Naive thymus-derived CD4-positive, alpha-beta T cell (primary cell): ENCODE results near the gene ODAD3. TPM values are rescaled to one million over a fixed set of nuclear protein-coding genes. Genes with fewer than 3 reads are reported as not detected.

ENCODE experiments used
- ATAC-seq: fragments of 150-1000 bp; cut with Tn5 transposase; 2 replicates; pipeline ENCODE4 v1.10.0; 2021; ENCODE audit warnings: mild to moderate bottlenecking, moderate library complexity
- CTCF ChIA-PET: fragments of 350-600 bp; sonication (Branson Sonifier 250); formaldehyde crosslinking; loops from one replicate; lab custom pipeline; 2021; ENCODE audit warnings: antibody characterized with exemption; lab: Charles Lee
- POLR2A ChIA-PET: fragments of 350-600 bp; sonication (Branson Sonifier 250); formaldehyde crosslinking; loops from one replicate; lab custom pipeline; 2021; ENCODE audit warnings: antibody characterized with exemption, inconsistent platforms; lab: Charles Lee
- DNase-seq, 9 donors: peaks; one replicate each; pipeline versions ENCODE4 v3.0.0 to v3.0.0-alpha.2; 2020 to 2022; ENCODE audit warnings: mixed read lengths in 1 of 9
- H3K27ac ChIP-seq: one replicate; pipeline ENCODE4 v1.7.0; 2013; ENCODE audit warnings: mild to moderate bottlenecking, low read depth, low read length, moderate library complexity
- H3K27me3 ChIP-seq, 2 donors: one replicate each; pipeline ENCODE4 v1.7.0; 2013; ENCODE audit warnings: low read length in 2 of 2, mild to moderate bottlenecking in 2 of 2, moderate library complexity in 2 of 2; ENCODE audit not compliant: control insufficient read depth in 2 of 2, insufficient read depth in 2 of 2
- H3K36me3 ChIP-seq, 3 experiments: 1 replicate in 2 of 3; 2 replicates in 1 of 3; pipeline ENCODE4 v1.7.0; 2013; ENCODE audit warnings: low read length in 3 of 3, mild to moderate bottlenecking in 3 of 3, moderate library complexity in 1 of 3; ENCODE audit not compliant: insufficient read depth in 3 of 3, control insufficient read depth in 2 of 3
- H3K4me1 ChIP-seq, 2 donors: one replicate each; pipeline ENCODE4 v1.7.0; 2013; ENCODE audit warnings: low read length in 2 of 2, mild to moderate bottlenecking in 2 of 2, moderate library complexity in 1 of 2; ENCODE audit not compliant: control insufficient read depth in 2 of 2, insufficient read depth in 2 of 2
- H3K4me3 ChIP-seq: 2 replicates; pipeline ENCODE4 v1.7.0; 2013; ENCODE audit warnings: mild to moderate bottlenecking, low read length
- H3K9me3 ChIP-seq, 3 experiments: 1 replicate in 2 of 3; 2 replicates in 1 of 3; pipeline ENCODE4 v1.7.0; 2013; ENCODE audit warnings: low read length in 3 of 3; ENCODE audit not compliant: control insufficient read depth in 2 of 3
- H3K27ac Mint-ChIP-seq, 9 donors: one replicate each; pipeline ENCODE4 v1.8.0; 2020 to 2022; ENCODE audit warnings: mixed read lengths in 9 of 9, mild to moderate bottlenecking in 8 of 9, moderate library complexity in 5 of 9, inconsistent platforms in 2 of 9
- H3K27me3 Mint-ChIP-seq, 5 donors: one replicate each; pipeline ENCODE4 v1.8.0; 2021 to 2022; ENCODE audit warnings: mixed read lengths in 5 of 5, mild to moderate bottlenecking in 1 of 5
- H3K36me3 Mint-ChIP-seq, 5 donors: one replicate each; pipeline ENCODE4 v1.8.0; 2020 to 2022; ENCODE audit warnings: mixed read lengths in 5 of 5, mild to moderate bottlenecking in 3 of 5, inconsistent platforms in 1 of 5
- H3K4me1 Mint-ChIP-seq, 7 donors: one replicate each; pipeline ENCODE4 v1.8.0; 2020 to 2022; ENCODE audit warnings: mixed read lengths in 7 of 7, mild to moderate bottlenecking in 3 of 7, inconsistent platforms in 1 of 7
- H3K4me3 Mint-ChIP-seq, 10 donors: one replicate each; pipeline ENCODE4 v1.8.0; 2020 to 2022; ENCODE audit warnings: mild to moderate bottlenecking in 10 of 10, mixed read lengths in 10 of 10, moderate library complexity in 6 of 10, inconsistent platforms in 2 of 10
- H3K9me3 Mint-ChIP-seq, 11 donors: one replicate each; pipeline ENCODE4 v1.8.0; 2020 to 2022; ENCODE audit warnings: mixed read lengths in 11 of 11, mild to moderate bottlenecking in 4 of 11, inconsistent platforms in 1 of 11, moderate library complexity in 1 of 11
- intact Hi-C, 2 donors: fragments of 100-400 bp; cut with micrococcal nuclease; formaldehyde crosslinking; loops; one replicate each; pipeline ENCODE4 v1.15.1; 2023
- polyA plus RNA-seq, 2 donors: library from polyadenylated mRNA; unstranded; fragments of 300-500 nt; fragmentation: Illumina TruSeq; gene quantifications; one replicate each; pipeline ENCODE4 v1.2.3, GENCODE V29; 2021
- total RNA-seq, 6 experiments: library from RNA in 5 of 6; stranded (reverse) in 5 of 6; gene quantifications; 1 replicate in 5 of 6; 2 replicates in 1 of 6; pipeline ENCODE4 v1.2.3 and lab custom pipeline; 2021 to 2026

ODAD3 gene
- total and polyA plus RNA-seq, 7 experiments from 2014 or later: not detected

DNA sequence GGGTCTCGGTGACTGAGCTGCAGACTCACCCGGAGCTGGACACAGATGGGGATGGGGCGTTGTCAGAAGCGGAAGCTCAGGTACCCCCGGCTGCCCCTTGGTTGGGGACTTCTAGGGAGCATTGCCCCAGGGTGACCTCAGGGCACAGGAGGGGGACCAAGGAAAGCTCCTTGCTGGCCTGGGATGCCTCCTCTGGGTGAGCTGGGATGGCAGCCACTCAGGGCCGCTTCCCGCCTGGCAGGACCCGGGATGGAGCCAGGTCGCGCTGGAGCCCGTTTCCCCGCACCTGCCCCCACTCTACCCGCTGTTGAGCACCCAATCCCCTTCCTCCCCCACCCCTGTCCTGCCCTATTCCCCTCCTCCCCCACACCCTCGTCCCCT lies 11.3 kb upstream of the ODAD3 start:
- peaks cover 0 to 79% (median 14%) of the 10 kb centered on the region in 3 experiments for H3K36me3 ChIP-seq
- intact Hi-C loops: loop anchor here (1.0 to 2.0 kb wide), 2 partner anchors 65 to 153 kb away; no protein-coding TSS in a partner anchor
- no peaks in the 10 kb centered on the region for H3K9me3 ChIP-seq
- H3K27ac ChIP-seq: no peak overlapping the region
- H3K4me1 ChIP-seq: no peaks in the 10 kb centered on the region
- Mint-ChIP-seq H3K4me3 (no peak overlapping the region), H3K36me3 (peaks cover 4 to 10% (median 7%) of the 10 kb centered on the region in 5 donors), H3K27me3 (no peaks in the 10 kb centered on the region), H3K9me3 (no peaks in the 10 kb centered on the region), H3K4me1 (peaks cover 0 to 8% (median 5%) of the 10 kb centered on the region in 7 donors), H3K27ac (no peak overlapping the region)
- H3K4me3 ChIP-seq: no peak overlapping the region
- H3K27me3 ChIP-seq: no peaks in the 10 kb centered on the region
- ChIA-PET POLR2A (interaction anchor here (0.6 kb wide), 1 partner anchor 24 kb away, joined by 3 read pairs; no protein-coding TSS in a partner anchor), CTCF (interaction anchor here (0.6 kb wide), 1 partner anchor 83 kb away, joined by 3 read pairs; no protein-coding TSS in a partner anchor)
- ATAC-seq: no peak
- no peak for DNase-seq

DNA sequence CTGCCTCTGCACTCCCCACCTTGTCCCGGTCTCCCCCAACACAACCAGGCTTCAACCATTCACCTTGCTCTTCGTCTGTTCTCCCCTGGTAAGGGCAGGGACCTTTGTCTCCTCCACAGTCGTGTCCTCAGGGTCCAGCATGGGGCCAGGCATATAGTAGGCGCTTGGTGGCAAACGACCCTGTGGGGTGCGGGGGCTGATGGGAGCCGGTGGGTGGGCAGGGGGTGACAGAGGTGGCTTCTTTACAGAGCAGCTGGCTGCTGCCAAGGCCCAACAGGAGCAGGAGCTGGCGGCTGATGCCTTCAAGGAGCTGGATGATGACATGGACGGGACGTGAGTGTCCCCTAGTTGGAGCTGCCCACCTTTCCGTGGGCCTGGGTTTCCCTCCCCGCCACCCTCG lies 10.2 kb upstream of the ODAD3 start:
- intact Hi-C loops: no loop called here
- no peak overlapping the region for H3K4me3 ChIP-seq
- Mint-ChIP-seq H3K27me3 (no peaks in the 10 kb centered on the region), H3K4me1 (peaks cover 0 to 10% (median 5%) of the 10 kb centered on the region in 7 donors), H3K4me3 (no peak overlapping the region), H3K27ac (no peak overlapping the region), H3K36me3 (peaks cover 4 to 16% (median 11%) of the 10 kb centered on the region in 5 donors), H3K9me3 (no peaks in the 10 kb centered on the region)
- ChIA-PET CTCF (no interaction called here), POLR2A (no interaction called here)
- peaks cover 0 to 90% (median 18%) of the 10 kb centered on the region in 3 experiments for H3K36me3 ChIP-seq
- no peaks in the 10 kb centered on the region for H3K4me1 ChIP-seq
- no peaks in the 10 kb centered on the region for H3K27me3 ChIP-seq
- DNase-seq (no peak), ATAC-seq (no peak)
- no peak overlapping the region for H3K27ac ChIP-seq
- H3K9me3 ChIP-seq: no peaks in the 10 kb centered on the region

DNA sequence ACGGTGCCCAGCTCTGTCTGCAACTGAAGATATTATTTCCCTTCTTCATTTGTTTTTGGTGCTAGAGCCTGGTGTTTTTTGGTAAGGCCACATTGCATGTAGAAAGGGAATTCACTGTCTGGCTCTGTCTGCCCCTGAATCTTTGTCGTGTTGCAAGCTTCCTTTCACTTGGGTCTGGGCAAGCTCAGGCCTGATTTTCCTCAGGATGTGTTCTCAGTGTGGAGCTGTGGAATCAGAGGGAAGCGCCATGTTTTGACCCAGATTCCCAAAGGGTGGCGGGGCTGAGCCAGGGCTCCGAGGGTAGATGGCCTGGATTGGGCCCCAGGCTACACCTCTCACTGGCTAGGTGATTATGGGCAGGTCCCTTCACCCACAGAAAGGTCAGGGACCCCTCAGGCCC lies 9.1 kb upstream of the ODAD3 start:
- no peak for ATAC-seq
- Histone ChIP-seq H3K36me3 (peaks cover 0 to 91% (median 18%) of the 10 kb centered on the region in 3 experiments), H3K27me3 (no peaks in the 10 kb centered on the region), H3K9me3 (no peaks in the 10 kb centered on the region), H3K27ac (no peak overlapping the region), H3K4me3 (no peak overlapping the region), H3K4me1 (no peaks in the 10 kb centered on the region)
- CTCF ChIA-PET: interaction anchor here (0.6 to 1.4 kb wide), 2 partner anchors 63 to 322 kb away, joined by 4 to 7 read pairs; no protein-coding TSS in a partner anchor
- Mint-ChIP-seq H3K27me3 (no peaks in the 10 kb centered on the region), H3K27ac (no peak overlapping the region), H3K9me3 (no peaks in the 10 kb centered on the region), H3K4me3 (no peak overlapping the region), H3K36me3 (peaks cover 4 to 16% (median 11%) of the 10 kb centered on the region in 5 donors), H3K4me1 (peaks cover 0 to 10% (median 5%) of the 10 kb centered on the region in 7 donors)
- POLR2A ChIA-PET: no interaction called here
- intact Hi-C loops: no loop called here
- no peak for DNase-seq

DNA sequence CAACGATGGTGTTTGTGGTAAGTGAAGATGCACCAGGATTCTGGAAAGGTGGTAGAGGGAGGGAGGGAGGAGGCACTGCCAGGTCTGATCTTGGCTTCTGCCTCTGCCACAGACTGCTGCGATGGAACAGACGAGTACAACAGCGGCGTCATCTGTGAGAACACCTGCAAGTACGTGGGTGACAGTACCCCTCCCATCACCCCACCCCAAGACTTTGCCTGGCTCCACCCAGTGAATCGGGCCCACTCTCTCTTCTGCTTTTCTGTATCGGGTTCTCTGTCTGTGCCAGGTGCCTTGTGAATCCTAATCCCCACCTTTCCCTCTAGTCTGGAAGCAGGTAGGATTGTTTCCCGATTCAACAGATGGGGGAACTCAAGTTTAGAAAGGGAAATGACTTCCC lies 3.0 kb upstream of the ODAD3 start:
- ChIA-PET POLR2A (no interaction called here), CTCF (interaction anchor here (0.5 kb wide), 1 partner anchor 465 kb away, joined by 4 read pairs; no protein-coding TSS in a partner anchor)
- peaks cover 13 to 16% of the 10 kb centered on the region in 2 donors for H3K4me1 ChIP-seq
- no peak overlapping the region for H3K4me3 ChIP-seq
- peaks cover 4 to 25% (median 16%) of the 10 kb centered on the region in 5 donors for H3K36me3 Mint-ChIP-seq
- intact Hi-C loops: loop anchor here in 1 of 2 donors (5.0 kb wide), 1 partner anchor 281 kb away; the partner anchor contains the start of gene SPC24
- H3K27me3 ChIP-seq: no peaks in the 10 kb centered on the region
- no peak for ATAC-seq
- no peaks in the 10 kb centered on the region for H3K9me3 Mint-ChIP-seq
- H3K27ac ChIP-seq: no peak overlapping the region
- no peak for DNase-seq
- H3K4me1 Mint-ChIP-seq: peaks cover 15 to 39% (median 25%) of the 10 kb centered on the region in 7 donors
- H3K9me3 ChIP-seq: no peaks in the 10 kb centered on the region
- H3K36me3 ChIP-seq: peaks cover 0 to 55% (median 16%) of the 10 kb centered on the region in 3 experiments
- H3K4me3 Mint-ChIP-seq: peak overlapping the region in 6 of 10 donors; percentile 51 to 74 (median 60)
- no peaks in the 10 kb centered on the region for H3K27me3 Mint-ChIP-seq
- H3K27ac Mint-ChIP-seq: peak overlapping the region in 4 of 9 donors; percentile 38 to 65 (median 50)

DNA sequence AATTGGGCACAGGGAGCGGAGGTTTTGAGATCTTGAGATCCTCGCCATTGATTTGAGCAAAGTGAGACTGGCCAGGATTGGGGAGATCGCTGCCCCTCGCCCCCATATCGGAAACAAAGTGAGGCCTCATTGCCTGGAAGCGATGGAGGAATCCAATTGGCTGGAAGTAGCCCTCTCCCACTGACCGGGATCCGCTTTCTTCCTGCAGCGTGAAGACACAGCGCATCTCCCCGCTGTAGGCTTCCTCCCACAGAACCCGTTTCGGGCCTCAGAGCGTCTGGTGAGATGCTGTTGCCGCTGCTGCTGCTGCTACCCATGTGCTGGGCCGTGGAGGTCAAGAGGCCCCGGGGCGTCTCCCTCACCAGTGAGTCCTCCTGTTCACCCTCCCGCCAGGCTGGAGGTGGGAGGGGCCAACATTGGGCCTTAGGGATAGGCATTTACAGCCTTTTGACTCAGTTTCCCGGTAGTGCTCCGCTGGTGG lies 952 bp upstream of the ODAD3 start:
- H3K4me1 Mint-ChIP-seq: peaks cover 10 to 34% (median 24%) of the 10 kb centered on the region in 7 donors
- ATAC-seq (no peak), DNase-seq (peak in 1 of 9 donors; percentile 21)
- CTCF ChIA-PET: interaction anchor here (0.6 to 1.9 kb wide), 5 partner anchors 14 to 58 kb away, joined by 3 to 7 read pairs (median 3); no protein-coding TSS in a partner anchor
- intact Hi-C loops: loop anchor here (1.0 to 5.0 kb wide), 18 partner anchors 14 to 1715 kb away; partner anchors contain the start of genes CCDC159 (in 2 of the 2), ECSIT (in 2 of the 2), ELOF1 (in 2 of the 2) and TMEM205 (in 2 of the 2)
- peak overlapping the region; percentile 91 to 98 (median 97) for H3K27ac Mint-ChIP-seq
- peaks cover 0 to 37% (median 7%) of the 10 kb centered on the region in 3 experiments for H3K36me3 ChIP-seq
- no peaks in the 10 kb centered on the region for H3K27me3 ChIP-seq
- POLR2A ChIA-PET: interaction anchor here (1.0 to 1.9 kb wide), 4 partner anchors 53 to 93 kb away, joined by 4 to 24 read pairs (median 8); partner anchors contain the start of genes ECSIT and SWSAP1
- peaks cover 0 to 15% (median 7%) of the 10 kb centered on the region in 5 donors for H3K36me3 Mint-ChIP-seq
- no peaks in the 10 kb centered on the region for H3K9me3 Mint-ChIP-seq
- H3K27ac ChIP-seq: peak overlapping the region; percentile 77
- H3K27me3 Mint-ChIP-seq: peaks cover 0 to 3% (median 0%) of the 10 kb centered on the region in 5 donors
- H3K9me3 ChIP-seq: no peaks in the 10 kb centered on the region
- H3K4me1 ChIP-seq: peaks cover 13 to 16% of the 10 kb centered on the region in 2 donors
- peak overlapping the region; percentile 77 for H3K4me3 ChIP-seq
- peak overlapping the region; percentile 96 to 100 (median 99) for H3K4me3 Mint-ChIP-seq

DNA sequence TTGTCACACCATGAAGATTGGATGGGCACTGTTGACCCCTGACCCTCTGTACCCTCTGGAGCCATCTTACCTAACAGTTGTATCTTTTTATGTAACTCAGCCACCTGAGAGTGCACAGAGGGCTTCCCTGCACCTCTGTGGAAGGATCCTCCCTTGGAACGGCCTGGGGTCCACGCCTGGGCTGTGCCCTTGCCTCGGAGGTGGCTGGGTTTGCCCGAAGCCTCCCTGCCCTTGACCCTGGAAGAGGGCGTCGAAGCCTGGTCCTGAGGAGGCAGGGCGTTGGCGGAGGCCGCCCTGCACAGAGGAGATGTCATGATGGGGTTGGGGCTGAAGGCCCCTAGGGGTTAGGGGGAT lies 241 bp downstream of the ODAD3 start:
- H3K4me3 ChIP-seq: peak overlapping the region; percentile 77
- DNase-seq (no peak), ATAC-seq (peak; percentile 1)

More for the DNA sequence above, 241 bp downstream of the ODAD3 start:
- intact Hi-C loops: loop anchor here (1.0 to 5.0 kb wide), 18 partner anchors 12 to 1716 kb away; partner anchors contain the start of genes CCDC159 (in 2 of the 2), ECSIT (in 2 of the 2), ELOF1 (in 2 of the 2) and TMEM205 (in 2 of the 2)
- CTCF ChIA-PET: interaction anchor here (0.9 to 1.9 kb wide), 3 partner anchors 43 to 57 kb away, joined by 3 to 7 read pairs (median 3); no protein-coding TSS in a partner anchor
- no peaks in the 10 kb centered on the region for H3K27me3 ChIP-seq
- peaks cover 13 to 16% of the 10 kb centered on the region in 2 donors for H3K4me1 ChIP-seq
- no peaks in the 10 kb centered on the region for H3K9me3 ChIP-seq
- Mint-ChIP-seq H3K9me3 (no peaks in the 10 kb centered on the region), H3K27ac (peak overlapping the region; percentile 91 to 98 (median 97)), H3K4me3 (peak overlapping the region; percentile 96 to 100 (median 99)), H3K4me1 (peaks cover 10 to 34% (median 24%) of the 10 kb centered on the region in 7 donors), H3K27me3 (peaks cover 0 to 9% (median 0%) of the 10 kb centered on the region in 5 donors), H3K36me3 (peaks cover 0 to 13% (median 5%) of the 10 kb centered on the region in 5 donors)
- POLR2A ChIA-PET: interaction anchor here (1.0 to 1.9 kb wide), 4 partner anchors 51 to 94 kb away, joined by 4 to 24 read pairs (median 8); partner anchors contain the start of genes ECSIT and SWSAP1
- peak overlapping the region; percentile 77 for H3K27ac ChIP-seq
- H3K36me3 ChIP-seq: peaks cover 0 to 25% (median 7%) of the 10 kb centered on the region in 3 experiments
